M059J (cell line): ENCODE data around the gene PARP1. TPM values are rescaled to one million over a fixed set of nuclear protein-coding genes. Genes with fewer than 3 reads are reported as not detected.

Experiments
- DNase-seq: peaks from one replicate; pipeline ENCODE4 v3.0.0-alpha.2; 2012; ENCODE audit warnings: low read depth
- total RNA-seq: library from RNA; depleted of rRNA; stranded (reverse); fragments of >200 nt; shearing (Covaris generic); gene quantifications from 2 replicates; pipeline ENCODE4 v1.2.3, GENCODE V29; 2014

The PARP1 gene
- total RNA-seq, 1 experiment from 2014 or later, result 230 TPM

DNA sequence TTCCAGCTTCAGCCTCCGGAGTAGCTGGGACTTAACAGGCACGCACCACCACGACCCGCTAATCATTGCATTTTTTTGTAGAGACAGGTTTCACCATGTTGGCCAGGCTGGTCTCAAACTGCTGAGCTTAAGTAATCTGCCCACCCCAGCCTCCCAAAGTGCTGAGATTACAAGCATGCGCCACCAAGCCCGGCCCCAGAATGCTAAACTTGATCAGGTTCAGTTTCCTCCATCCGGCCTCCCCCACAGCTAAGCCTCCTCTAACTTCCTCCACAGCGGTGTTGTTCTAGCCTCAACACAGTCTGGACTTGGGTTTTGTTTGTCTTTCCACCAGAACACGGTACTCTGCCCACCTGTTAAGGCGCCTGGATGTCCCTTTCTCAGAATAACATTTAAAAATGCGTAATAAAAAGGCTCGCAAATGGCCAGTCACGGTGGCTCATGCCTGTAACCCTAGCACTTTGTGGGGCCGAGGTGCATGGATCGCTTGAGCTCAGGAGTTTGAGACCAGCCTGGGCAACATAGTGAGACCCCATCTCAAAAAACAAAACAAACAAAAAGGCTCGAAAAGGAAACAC is 2.4 kb downstream of the PARP1 start:
- no peak for DNase-seq

DNA sequence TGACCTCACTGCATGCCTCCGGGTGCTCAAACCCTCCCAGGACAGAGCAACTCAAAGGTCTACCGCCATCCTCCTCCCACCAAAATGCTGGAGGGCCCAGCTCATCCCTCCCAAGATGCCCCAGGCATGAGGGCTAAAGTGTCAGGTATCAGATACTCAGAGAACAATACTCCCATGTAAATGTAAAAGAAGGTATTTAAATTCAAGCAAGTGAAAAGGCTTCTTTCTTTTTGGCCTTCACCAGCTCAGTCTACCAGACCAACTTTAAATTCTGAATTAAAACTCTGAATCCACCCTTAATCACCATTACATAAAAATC is 3.0 kb downstream of the PARP1 start:
- DNase-seq, result no peak

DNA sequence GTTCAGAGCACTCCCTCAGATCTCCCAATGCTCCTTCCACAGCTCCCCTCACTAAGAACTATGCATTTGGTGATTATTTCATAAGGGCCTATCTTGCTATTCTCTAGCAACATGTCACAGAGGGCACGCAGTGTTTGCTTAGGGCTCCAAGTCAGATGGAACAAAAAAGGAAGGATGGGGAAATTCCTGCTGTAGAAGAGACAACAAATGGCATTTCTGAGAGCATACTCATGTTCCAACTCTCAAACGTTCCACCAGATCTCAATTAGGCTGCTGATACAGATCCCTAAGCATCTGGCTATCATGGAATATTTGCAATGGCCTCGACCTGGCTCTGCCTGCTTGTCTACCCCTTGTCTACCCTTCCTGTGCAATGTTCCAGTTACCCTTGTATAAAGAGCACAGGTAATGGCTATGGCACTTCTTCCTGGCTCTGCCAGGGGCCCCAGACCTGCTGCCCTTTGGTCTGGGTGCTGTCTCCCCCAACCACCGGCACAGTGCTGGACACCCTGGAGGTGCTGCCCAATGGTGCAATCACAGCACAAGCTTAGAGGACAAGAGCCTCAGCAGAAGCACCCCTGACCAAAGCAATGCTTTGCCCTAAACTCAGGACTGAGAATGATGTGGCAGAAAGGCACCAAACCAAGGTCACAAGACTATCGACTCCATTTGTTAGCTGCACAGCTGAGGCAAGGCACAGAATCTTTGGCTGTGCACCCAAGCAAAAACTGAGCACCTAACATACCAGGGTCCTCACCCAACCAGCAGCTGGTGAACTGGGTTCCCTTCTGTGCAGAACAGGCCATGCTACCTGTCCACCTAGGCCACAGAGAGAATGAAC is 3.6 kb downstream of the PARP1 start:
- no peak for DNase-seq

DNA sequence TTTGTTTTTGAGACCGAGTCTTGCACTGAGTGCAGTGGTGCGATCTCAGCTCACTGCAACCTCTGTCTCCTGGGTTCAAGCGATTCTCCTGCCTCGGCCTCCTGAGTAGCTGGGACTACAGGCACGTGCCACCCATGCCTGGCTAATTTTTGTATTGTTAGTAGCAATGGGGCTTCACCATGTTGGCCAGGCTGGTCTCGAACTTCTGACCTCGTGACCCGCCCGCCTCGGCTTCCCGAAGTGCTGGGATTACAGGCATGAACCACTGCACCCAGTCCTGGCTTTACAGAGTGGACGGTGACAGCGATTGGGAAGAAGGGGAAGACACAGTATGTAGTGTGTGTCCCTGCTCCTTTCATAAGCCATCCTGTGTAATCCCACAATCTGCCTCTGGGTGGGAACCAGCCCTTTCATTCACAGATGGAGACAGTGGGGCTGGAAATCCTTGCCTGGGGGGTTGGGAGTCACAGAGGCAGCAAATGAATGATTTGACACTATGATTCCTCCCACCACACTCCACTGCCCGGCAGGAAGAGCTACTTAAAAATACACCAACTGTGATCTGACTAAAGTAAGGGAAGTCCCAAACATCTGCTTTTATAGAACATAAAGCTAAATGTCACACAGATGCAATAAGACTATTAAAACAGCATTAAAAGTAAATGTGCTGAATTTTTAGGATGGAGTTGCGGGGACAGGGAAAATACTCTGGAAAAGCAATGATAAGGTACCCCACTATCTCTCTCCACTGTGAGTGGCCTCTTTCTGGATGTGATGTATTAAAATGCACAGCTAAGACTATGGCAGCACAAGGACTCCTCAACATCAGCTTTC is 4.5 kb downstream of the PARP1 start:
- DNase-seq, result peak; percentile 33

DNA sequence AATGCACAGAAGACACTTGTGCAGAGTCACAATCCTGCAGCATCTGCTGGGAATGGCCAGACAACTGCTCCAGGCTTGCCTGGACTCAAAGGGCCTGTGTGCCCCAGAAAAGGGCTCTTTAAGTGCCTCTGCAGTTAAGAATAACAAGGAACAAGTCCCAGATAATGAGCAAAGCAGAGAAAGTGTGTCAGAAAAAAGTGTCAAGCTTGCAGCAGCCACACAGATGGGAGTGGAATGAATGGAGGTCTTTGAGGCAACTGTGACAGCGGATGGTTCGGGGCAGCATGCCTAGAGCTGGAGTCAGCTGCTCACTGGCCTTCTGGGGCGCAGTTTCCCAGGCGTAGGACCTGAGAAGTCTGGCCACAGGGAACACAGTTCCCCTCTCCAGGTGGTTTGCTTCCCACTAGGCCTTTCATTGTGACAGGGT is 5.1 kb downstream of the PARP1 start:
- no peak for DNase-seq

DNA sequence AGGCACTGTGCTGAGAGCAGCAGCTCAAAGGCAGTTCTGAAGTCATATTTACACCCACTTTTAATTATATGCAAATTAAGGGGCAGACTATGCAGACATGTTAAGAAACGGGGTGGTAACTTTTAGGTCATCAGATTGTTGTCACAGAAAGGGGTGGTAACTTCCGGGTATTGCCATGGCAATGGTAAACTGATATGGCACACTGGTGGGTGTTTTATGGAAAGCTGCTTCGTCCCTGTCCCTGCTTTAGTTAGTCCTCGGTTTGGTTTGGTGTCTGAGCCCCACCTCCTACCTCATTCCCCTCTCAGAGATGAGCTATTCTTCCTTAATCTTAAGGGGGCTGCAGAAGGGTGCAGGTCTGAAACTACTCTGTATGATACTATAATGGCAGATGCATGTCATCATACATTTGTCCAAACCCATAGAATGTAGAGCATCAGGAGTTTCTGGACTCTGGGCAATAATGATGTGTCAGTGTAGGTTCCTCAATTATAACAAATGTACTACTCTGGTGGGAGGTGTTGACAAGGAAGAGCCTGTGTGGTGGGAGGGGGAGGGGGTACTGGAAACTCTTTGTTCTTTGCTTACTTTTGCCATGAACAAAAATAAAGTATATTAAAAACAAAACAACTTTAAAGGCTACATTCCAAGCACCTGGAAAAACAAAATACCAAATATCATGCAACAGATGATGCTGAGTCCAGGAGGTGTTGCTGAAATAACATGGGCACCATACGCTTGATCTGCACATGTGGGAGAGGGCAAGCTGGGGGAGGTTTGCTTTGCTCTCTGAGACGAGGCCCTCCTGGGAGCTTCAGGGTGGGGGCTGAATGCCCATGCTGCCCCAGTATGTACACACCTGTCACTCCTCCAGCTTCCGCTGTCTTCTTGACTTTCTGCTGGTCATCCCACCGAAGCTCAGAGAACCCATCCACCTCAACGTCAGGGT is 6.3 kb downstream of the PARP1 start:
- no peak for DNase-seq

DNA sequence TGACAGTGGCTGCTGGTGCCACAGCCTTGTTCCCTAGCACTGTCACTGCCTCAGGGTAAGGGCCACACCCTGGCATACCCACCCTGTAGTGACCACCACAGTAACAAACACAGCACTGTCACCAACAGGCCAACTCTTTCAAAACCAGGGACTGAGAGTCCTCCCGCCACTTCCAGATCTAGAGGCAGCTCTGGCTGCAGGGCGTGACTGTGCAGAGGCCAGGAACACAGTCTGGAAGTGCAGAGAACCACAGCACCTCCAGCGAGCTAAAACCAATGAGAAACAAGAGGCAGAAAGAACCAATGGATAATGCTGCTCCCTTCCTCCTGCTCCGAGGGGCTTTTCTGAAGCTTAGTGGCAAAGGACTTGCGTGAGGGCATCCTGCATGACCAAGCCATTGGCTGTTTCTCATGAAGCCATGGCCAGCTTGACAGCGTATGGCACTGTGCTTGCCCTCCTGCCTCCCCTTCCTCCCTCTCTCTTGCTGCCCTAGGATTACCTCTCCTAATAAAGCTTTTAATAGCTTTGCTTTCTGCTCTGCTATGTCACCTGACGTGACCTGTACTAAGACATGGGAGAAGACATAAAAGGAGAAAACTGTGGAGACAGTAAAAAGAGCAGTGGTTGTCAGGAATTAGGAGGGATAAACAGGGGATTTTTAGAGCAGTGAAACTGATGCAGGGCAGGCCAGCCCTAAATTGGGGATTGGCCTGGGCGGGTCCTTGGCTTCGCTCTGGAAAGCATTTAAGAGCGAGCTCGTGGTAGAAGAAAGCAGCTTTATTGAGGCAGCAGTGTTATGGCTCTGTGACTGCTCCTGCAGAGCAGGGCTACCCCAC is 7.2 kb downstream of the PARP1 start:
- DNase-seq, result no peak

DNA sequence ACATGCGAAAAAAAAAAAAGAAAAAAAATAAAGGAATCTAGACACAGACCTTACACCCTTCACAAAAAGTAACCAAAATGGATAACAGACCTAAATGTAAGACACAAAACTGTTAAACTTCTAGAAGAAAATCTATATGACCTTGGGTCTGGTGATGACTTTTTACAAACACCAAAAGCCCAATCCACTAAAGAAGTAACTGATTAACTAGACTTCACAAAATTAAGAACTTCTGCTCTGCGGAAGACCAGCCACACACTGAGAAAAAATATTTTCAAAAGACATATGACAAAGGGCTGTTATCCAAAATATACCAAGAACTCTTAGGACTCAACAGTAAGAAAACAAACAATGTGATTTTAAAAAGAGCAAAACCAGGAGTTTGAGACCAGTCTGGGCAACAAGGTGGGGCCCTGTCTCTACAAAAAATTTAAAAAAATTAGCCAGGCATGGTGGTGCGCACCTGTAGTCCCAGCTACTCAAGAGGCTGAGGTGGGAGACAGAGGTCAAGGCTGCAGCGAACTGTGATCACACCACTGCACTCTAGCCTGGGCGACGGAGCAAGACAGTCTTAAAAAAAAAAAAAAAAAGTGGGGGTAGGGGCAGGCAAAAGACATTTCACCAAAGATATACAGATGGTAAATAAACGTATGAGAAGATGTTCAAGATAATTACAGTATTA is 9.8 kb downstream of the PARP1 start:
- no peak for DNase-seq

DNA sequence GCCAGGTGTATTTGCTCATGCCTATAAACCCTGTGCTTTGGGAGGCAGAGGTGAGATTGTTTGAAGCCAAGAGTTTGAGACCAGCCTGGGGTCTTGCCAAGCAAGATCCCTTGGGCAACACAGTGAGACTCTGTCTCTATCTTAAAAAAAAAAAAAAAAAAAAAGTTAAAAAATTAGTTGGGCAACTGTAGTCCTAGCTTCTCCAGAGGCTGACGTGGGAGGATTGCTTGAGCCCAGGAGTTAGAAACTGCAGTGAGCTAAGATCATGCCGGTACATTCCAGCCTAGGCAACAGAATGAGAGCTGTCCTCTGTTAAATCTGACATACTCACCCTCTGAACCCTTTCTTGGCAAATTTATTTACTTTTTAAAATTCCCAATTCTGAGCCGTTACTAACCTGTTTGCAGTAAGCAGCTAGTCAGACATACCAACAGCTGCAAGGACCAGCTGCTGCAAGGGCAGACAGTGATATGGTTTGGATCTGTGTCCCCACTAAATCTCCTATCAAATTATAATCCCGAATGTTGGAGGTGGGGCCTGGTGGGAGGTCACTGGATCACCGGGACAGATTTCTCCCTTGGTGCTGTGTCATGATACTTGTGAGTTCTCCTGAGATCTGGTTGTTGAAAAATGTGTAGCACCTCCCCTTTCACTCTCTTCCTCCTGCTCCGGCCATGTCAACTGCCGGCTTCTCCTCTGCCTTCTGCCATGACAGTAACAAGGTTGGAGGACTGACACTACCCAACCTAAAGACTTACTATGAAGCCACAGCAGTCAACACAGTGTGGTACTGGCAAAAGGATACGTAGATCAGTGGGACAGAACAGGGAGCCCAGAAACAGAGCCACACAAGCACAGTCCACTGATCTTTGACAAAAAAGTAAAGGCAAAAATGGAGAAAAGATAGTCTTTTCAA is 10.6 kb downstream of the PARP1 start:
- DNase-seq, result no peak

DNA sequence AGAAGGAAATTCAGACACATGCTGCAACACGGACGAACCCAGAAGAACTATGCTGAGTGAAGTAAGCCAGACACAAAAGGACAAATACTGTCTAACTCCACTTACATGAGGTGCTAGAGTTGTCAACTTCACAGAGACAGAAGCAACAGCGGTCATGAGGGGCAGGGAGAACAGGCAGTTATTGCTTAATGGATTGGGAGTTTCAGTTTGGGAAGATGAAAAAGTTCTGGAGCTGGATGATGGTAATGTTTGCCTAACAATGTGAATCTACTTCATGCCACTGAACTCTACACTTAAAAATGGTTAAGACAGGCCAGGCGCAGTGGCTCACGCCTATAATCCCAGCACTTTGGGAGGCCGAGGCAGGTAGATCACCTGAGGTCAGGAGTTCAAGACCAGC is 12.1 kb downstream of the PARP1 start:
- DNase-seq, result no peak

DNA sequence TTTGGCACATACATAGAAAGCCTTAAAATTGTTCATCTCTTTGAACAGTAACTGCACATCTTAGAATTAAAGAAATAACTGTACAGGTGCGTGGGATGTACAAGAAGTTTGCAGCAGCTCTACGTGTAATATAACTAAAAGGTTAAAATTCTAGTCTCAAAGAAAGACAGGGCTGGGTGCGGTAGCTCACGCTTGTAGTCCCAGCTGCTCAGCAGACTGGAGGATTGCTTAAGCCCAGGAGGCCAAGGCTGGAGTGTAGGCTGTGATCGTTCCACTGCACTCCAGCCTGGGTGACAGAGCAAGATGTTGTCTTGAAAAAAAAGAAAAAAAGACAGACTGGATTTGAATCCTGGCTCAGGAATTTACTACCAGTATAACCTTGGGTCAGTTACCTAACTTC is 13.4 kb downstream of the PARP1 start:
- DNase-seq, result no peak

DNA sequence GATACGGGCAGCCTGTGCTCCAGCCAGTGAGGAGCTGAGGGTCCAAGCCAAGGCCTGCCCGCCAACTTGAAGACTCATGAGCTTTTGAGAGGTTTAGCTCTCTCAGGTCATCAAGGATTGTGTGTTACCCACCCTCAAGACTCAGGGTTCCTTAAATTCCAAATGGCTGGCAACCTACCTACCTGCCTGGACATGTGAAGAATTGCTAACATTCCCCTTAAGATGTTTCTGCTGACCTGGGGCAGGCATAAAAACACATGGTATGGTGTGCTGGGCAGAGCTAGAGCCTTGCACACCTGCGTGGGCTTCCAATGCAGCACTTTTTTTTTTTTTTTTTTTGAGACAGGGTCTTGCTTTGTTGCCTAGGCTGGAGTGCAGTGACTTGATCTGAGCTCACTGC is 17.2 kb downstream of the PARP1 start:
- no peak for DNase-seq

DNA sequence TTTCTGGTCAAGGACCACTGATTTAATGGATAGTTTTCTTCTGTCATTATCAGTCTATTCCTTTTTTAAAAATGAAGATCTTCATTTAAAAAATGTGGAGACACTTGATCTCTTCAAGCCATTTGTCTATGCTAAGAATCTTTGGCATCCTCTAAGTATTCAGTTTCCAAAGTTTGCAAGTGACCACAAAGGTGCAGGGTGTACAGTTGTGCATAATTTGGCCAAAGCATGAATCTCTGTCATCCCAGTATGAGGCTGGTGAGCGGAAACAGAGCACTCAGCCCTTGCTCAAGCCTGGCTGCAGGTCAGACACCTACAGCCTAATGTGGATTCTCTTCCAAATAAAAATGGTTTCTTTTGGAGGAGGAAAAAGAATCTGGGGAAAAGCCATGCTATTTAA is 19.8 kb downstream of the PARP1 start:
- no peak for DNase-seq

DNA sequence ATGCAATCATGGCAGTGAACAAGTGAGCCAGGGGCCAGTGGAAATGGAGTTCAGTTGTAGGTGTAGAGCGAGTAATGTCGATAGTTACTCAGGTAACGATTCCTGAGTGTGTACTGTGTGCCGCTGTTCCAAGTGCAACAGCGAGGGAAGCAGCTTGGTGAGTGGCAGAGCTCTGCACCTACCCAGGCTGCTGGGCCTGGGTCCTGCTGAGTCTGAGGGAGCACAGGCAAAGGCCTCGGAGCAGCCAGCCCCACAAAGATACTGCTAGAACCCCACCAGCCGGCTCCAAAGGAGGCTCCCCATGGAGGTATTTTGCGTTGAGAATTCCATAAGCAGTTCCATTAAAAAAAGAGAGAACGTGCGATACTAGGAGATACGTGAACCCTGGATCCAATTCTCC is 23.2 kb downstream of the PARP1 start:
- no peak for DNase-seq

DNA sequence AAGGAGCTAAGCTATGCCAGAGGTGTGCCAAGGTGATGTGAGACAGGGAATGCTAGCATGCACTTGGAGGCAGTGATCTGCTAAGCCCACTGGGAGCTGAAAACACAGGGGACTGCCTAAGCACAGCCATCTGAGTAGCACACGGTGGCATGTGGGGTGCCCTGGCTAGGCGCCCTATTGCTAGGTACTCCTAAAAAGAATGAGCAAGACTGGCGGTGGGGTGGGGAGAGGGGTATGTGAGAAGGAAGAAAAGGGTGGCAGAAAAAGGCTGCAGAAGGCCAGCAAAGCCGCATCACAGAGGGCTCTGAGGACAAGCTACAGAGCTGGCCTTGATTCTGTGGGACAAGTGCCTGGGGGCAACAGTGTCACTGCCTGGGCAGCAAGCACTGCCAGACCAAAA is 23.9 kb downstream of the PARP1 start:
- DNase-seq, result no peak

DNA sequence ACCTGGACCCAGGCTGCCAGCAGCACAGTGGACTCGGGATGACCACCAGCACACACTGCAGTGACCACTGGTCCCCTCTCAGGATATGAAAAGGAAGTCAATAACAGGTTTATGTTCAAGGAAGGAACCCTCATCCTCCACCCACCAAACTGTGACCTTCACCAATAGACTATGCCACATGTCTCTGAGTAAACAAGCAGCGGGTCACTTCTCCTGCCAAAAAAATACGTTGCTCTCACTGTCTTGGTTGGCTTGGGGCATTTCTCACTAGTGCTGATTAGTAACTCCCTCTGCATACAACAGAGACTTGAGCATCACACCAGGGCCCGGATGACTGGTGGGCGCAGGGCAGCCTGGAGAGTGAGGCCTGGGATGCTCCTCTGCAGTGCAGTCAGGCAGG is 25.9 kb downstream of the PARP1 start:
- DNase-seq, result no peak

DNA sequence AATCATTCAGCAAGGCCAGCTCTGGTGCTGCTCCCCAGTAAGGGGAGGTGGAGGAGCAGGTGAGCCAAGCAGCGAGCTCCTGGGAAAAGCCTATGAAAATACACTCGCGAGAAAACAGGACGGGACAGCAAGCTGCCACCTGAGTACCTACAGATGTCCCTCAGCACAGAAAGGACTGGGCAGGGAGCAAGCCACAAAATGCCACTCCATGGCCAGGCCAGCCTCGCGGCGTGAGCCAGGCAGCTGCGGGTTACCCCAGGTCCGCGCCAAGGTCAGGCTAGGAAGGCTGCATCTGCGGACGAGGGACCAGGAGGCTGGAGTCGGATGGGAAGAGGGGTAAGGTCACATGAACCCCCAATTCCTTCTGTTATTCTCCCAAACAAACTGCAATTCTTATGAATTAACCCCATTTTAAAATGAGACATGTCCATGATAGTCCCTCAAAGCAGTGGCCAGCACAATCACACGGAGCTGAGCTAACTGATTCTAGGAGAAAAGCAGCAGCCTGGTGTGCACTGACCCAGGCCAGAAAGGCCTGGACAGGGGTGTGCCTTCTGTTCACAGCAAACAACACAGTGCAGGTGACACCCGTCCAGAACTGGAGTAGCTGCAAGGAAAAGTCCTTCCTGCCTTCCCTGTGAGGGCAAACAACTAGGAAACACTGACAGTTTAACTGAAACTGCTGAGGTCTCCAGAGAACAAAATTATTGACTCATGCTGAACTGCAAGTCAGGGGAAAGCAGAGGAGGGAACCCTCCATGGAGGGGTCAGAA is 26.5 kb downstream of the PARP1 start:
- DNase-seq, result no peak

DNA sequence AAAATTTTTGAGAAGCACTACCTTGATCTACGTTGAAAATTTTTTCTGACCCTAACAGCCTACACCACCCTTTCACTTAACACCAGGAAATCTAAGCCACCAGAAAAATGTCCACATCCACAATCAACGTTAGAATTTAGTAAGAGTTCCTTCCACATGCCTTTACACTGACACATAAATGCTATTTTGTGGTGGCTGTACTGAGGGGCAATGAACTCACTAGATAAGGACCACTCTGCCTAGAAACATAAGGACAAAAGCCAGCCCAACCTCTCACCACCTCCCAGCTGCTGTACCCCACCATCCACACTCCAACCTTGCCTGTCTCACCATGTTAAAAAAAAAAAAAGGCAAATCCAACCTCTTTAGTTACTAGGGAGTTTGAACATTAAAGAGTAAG is 29.8 kb downstream of the PARP1 start:
- no peak for DNase-seq
